22Rv1 (cell line): Measurements from ENCODE around the gene RHOBTB3.

Source experiments
- CTCF ChIP-seq: fragments of 450-650 bp; IDR thresholded peaks from 2 replicates; pipeline ENCODE4 v1.5.1; 2017; ENCODE audit warnings: mild to moderate bottlenecking
- ZFX ChIP-seq: fragments of 450-650 bp; IDR thresholded peaks from 2 replicates; pipeline ENCODE4 v1.6.1; 2017; ENCODE audit warnings: antibody characterized with exemption, borderline replicate concordance

- TF ChIP-seq CTCF (no peak), ZFX (no peak)
These were observed 94.4 kb downstream of the RHOBTB3 start for GRCh38 chr5:95825495-95825894.
